ENCODE measurements around the gene SHC1. TPM values are rescaled to one million over a fixed set of nuclear protein-coding genes. Genes with fewer than 3 reads are reported as not detected.

The SHC1 gene
- total RNA-seq, 2 experiments from 2014 or later = 43.4 to 46.5 TPM

DNA sequence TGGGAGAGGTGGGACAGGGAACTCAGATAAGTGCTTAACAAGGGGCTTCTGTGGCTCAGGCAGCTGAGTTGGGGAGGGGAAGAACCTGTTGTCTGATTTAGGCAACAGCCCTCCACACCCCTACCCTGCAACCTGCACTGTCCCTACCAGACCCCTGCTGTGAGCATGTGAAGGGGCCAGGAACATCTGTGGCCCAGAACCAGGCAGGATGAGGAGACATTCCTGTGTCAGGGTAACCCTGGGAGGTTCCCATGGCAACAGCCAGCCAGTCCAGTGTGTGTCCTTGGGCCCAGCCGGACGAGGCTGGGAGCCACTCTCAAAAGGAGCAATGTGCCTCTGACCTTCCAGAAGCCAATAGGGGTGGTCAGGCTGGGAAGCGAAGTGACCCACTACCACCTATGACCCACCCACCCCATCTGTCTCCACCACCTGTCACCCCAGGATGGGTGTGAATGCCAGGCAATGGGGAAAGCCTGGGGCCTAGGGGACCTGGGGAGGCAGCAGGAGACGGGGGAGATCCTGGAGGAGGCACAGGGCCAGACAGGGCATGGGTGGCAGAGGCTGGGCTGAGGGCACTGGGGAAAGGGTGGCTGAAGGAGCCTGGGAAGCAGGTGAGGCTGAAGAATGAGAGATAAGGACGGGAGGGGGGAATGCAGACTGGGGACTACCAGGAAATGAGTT is 29.1 kb downstream of the SHC1 start:
- POLR2A ChIA-PET = interaction anchor here (0.6 to 1.8 kb wide), 7 partner anchors 11 to 84 kb away, joined by 3 to 13 read pairs (median 3); partner anchors contain the start of genes CKS1B, FLAD1 and PBXIP1
- intact Hi-C loops (cut with micrococcal nuclease) = no loop called here
- Mint-ChIP-seq H3K27ac (peak overlapping the region; percentile 93), H3K27me3 (no peaks in the 10 kb centered on the region), H3K9me3 (no peaks in the 10 kb centered on the region), H3K4me3 (peak overlapping the region; percentile 34), H3K4me1 (ENCODE audit: low read depth) (peaks cover 63% of the 10 kb centered on the region), H3K36me3 (peaks cover 5% of the 10 kb centered on the region)
- CTCF ChIA-PET = interaction anchor here (0.9 to 3.0 kb wide), 9 partner anchors 11 to 462 kb away, joined by 3 to 16 read pairs (median 4); partner anchors contain the start of genes ADAM15, FLAD1, PBXIP1 and PYGO2
- peak; percentile 34 for DNase-seq

DNA sequence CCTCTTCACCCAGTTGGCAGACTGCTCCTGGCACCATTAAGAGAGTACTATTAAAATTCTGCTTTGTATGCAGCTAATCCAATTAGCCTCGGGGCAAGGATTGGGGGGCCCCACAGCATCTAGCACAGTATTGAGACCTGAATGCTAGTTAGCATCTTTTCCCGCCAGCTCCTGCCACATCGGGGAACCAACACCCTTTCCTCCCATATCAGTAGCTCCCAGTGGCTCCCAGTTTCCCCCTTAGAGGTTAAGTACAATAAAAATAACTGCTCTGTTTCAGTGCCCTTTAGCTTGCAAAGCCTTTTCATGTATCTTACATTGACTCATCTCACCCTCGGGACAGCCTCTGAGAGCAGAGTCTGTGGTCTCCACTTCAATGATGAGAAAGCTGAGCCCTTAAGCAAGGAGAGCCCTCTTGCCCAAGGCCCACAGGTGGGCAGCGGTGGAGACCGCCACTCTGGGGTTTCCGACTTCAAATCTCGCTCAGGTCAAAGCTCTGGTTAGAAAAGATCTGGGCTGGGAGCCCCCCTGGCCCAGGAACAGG is 29.8 kb downstream of the SHC1 start:
- H3K27ac Mint-ChIP-seq = peak overlapping the region; percentile 93
- peaks cover 2% of the 10 kb centered on the region for H3K36me3 Mint-ChIP-seq
- CTCF ChIA-PET = interaction anchor here (0.6 to 3.0 kb wide), 12 partner anchors 12 to 461 kb away, joined by 3 to 16 read pairs (median 4); partner anchors contain the start of genes ADAM15, FLAD1, PBXIP1 and PYGO2
- peaks cover 66% of the 10 kb centered on the region for H3K4me1 Mint-ChIP-seq (ENCODE audit: low read depth)
- intact Hi-C loops (cut with micrococcal nuclease) = no loop called here
- POLR2A ChIA-PET = interaction anchor here (0.6 to 1.8 kb wide), 8 partner anchors 11 to 820 kb away, joined by 3 to 13 read pairs (median 3); partner anchors contain the start of genes CKS1B, FLAD1 and PBXIP1
- no peaks in the 10 kb centered on the region for H3K9me3 Mint-ChIP-seq
- peak overlapping the region; percentile 34 for H3K4me3 Mint-ChIP-seq
- no peaks in the 10 kb centered on the region for H3K27me3 Mint-ChIP-seq
- DNase-seq = peak; percentile 61

GRCh38 chr1:154940213-154940560 is 30.4 kb downstream of the SHC1 start:
- POLR2A ChIA-PET = interaction anchor here (0.6 to 1.8 kb wide), 5 partner anchors 15 to 821 kb away, joined by 3 to 13 read pairs (median 4); partner anchors contain the start of genes CKS1B, FLAD1 and PBXIP1
- Mint-ChIP-seq H3K4me3 (no peak overlapping the region), H3K4me1 (ENCODE audit: low read depth) (peaks cover 71% of the 10 kb centered on the region), H3K27ac (peak overlapping the region; percentile 93), H3K27me3 (no peaks in the 10 kb centered on the region), H3K9me3 (no peaks in the 10 kb centered on the region), H3K36me3 (peaks cover 3% of the 10 kb centered on the region)
- intact Hi-C loops (cut with micrococcal nuclease) = no loop called here
- DNase-seq = no peak
- CTCF ChIA-PET = interaction anchor here (0.9 to 3.0 kb wide), 10 partner anchors 13 to 461 kb away, joined by 3 to 16 read pairs (median 5); partner anchors contain the start of genes ADAM15, FLAD1 and PYGO2

GRCh38 chr1:154938604-154939399 is 31.7 kb downstream of the SHC1 start:
- Mint-ChIP-seq H3K27me3 (no peaks in the 10 kb centered on the region), H3K4me1 (ENCODE audit: low read depth) (peaks cover 74% of the 10 kb centered on the region), H3K27ac (peak overlapping the region; percentile 96), H3K36me3 (peaks cover 5% of the 10 kb centered on the region), H3K4me3 (peak overlapping the region; percentile 57), H3K9me3 (no peaks in the 10 kb centered on the region)
- POLR2A ChIA-PET = interaction anchor here (0.7 to 2.9 kb wide), 3 partner anchors 17 to 146 kb away, joined by 3 to 17 read pairs (median 4); partner anchors contain the start of gene PBXIP1
- CTCF ChIA-PET = interaction anchor here (1.9 to 3.5 kb wide), 6 partner anchors 14 to 146 kb away, joined by 4 to 17 read pairs (median 14); partner anchors contain the start of gene ADAM15
- intact Hi-C loops (cut with micrococcal nuclease) = loop anchor here (5.0 kb wide), 1 partner anchor 123 kb away; the partner anchor contains the start of gene EFNA4
- DNase-seq = no peak

GRCh38 chr1:154937988-154938386 is 32.6 kb downstream of the SHC1 start:
- CTCF ChIA-PET = interaction anchor here (0.7 to 3.5 kb wide), 13 partner anchors 10 to 190 kb away, joined by 3 to 17 read pairs (median 4); partner anchors contain the start of genes ADAM15 and PYGO2
- Mint-ChIP-seq H3K27ac (peak overlapping the region; percentile 96), H3K4me3 (peak overlapping the region; percentile 90), H3K9me3 (no peaks in the 10 kb centered on the region), H3K36me3 (peaks cover 5% of the 10 kb centered on the region), H3K4me1 (ENCODE audit: low read depth) (peaks cover 68% of the 10 kb centered on the region), H3K27me3 (no peaks in the 10 kb centered on the region)
- POLR2A ChIA-PET = interaction anchor here (0.9 to 3.1 kb wide), 4 partner anchors 14 to 147 kb away, joined by 3 to 20 read pairs (median 10); partner anchors contain the start of gene PBXIP1
- intact Hi-C loops (cut with micrococcal nuclease) = loop anchor here (1.0 to 5.0 kb wide), 8 partner anchors 17 to 379 kb away; partner anchors contain the start of genes ADAR, CKS1B, EFNA4 and ZBTB7B
- DNase-seq = peak; percentile 30

GRCh38 chr1:154937085-154937987 is 33.2 kb downstream of the SHC1 start:
- H3K4me3 Mint-ChIP-seq = peak overlapping the region; percentile 90
- H3K27me3 Mint-ChIP-seq = no peaks in the 10 kb centered on the region
- peaks cover 62% of the 10 kb centered on the region for H3K4me1 Mint-ChIP-seq (ENCODE audit: low read depth)
- CTCF ChIA-PET = interaction anchor here (0.7 to 3.5 kb wide), 34 partner anchors 8 to 377 kb away, joined by 3 to 17 read pairs (median 4); partner anchors contain the start of genes ADAM15, EFNA4, FLAD1 and PBXIP1
- intact Hi-C loops (cut with micrococcal nuclease) = loop anchor here (1.0 to 5.0 kb wide), 8 partner anchors 18 to 378 kb away; partner anchors contain the start of genes ADAR, CKS1B, EFNA4 and ZBTB7B
- DNase-seq = peak; percentile 93
- H3K36me3 Mint-ChIP-seq = peaks cover 5% of the 10 kb centered on the region
- no peaks in the 10 kb centered on the region for H3K9me3 Mint-ChIP-seq
- POLR2A ChIA-PET = interaction anchor here (0.7 to 3.1 kb wide), 13 partner anchors 15 to 331 kb away, joined by 3 to 20 read pairs (median 5); partner anchors contain the start of genes CKS1B, EFNA4, FLAD1 and PBXIP1
- H3K27ac Mint-ChIP-seq = peak overlapping the region; percentile 96

DNA sequence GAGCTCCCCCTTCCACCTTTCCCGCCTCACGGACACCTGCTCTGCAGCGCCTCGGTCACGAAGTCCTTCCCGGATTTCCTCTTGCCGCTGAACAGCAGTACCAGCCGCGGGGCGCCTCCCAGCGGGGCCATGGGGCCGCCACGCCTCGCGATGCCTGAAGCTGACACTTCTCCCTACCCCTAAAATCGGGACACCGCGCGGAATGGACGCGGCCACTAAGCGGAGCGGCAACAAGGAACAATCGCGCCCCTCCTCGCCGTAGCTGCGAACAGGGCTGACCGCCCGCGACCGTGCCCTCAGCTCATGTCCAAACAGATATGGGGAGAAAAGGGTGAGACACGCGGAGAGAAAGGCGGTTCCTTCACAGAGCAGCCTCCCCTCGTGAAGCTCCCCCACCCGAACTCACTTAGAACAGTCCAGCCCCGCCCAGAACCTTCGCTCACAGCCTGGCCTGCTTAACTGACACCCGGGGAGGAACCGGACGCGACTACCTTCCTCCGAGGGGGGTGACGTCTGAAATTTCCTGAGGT is 33.9 kb downstream of the SHC1 start, which contains the start of gene PMVK:
Gene PMVK (minus strand): TSS at position 165 of the 530 bp plus-strand sequence. CDS start 34 bp downstream, at position 131.
- no peaks in the 10 kb centered on the region for H3K9me3 Mint-ChIP-seq
- intact Hi-C loops (cut with micrococcal nuclease) = loop anchor here (1.0 to 5.0 kb wide), 8 partner anchors 19 to 377 kb away; partner anchors contain the start of genes ADAR, CKS1B, EFNA4 and ZBTB7B
- peak; percentile 96 for DNase-seq
- H3K4me1 Mint-ChIP-seq (ENCODE audit: low read depth) = peaks cover 55% of the 10 kb centered on the region
- peak within 1 kb of the TSS; percentile 90 for H3K4me3 Mint-ChIP-seq
- H3K27me3 Mint-ChIP-seq = no peaks in the 10 kb centered on the region
- POLR2A ChIA-PET = interaction anchor here (0.5 to 3.1 kb wide), 20 partner anchors 10 to 595 kb away, joined by 3 to 20 read pairs (median 4); partner anchors contain the start of genes ADAM15, CKS1B, EFNA4 and FLAD1
- CTCF ChIA-PET = interaction anchor here (0.7 to 3.5 kb wide), 29 partner anchors 9 to 376 kb away, joined by 3 to 17 read pairs (median 4); partner anchors contain the start of genes ADAM15, EFNA4, FLAD1 and PBXIP1
- peaks cover 5% of the 10 kb centered on the region for H3K36me3 Mint-ChIP-seq
- peak within 1 kb of the TSS; percentile 96 for H3K27ac Mint-ChIP-seq

DNA sequence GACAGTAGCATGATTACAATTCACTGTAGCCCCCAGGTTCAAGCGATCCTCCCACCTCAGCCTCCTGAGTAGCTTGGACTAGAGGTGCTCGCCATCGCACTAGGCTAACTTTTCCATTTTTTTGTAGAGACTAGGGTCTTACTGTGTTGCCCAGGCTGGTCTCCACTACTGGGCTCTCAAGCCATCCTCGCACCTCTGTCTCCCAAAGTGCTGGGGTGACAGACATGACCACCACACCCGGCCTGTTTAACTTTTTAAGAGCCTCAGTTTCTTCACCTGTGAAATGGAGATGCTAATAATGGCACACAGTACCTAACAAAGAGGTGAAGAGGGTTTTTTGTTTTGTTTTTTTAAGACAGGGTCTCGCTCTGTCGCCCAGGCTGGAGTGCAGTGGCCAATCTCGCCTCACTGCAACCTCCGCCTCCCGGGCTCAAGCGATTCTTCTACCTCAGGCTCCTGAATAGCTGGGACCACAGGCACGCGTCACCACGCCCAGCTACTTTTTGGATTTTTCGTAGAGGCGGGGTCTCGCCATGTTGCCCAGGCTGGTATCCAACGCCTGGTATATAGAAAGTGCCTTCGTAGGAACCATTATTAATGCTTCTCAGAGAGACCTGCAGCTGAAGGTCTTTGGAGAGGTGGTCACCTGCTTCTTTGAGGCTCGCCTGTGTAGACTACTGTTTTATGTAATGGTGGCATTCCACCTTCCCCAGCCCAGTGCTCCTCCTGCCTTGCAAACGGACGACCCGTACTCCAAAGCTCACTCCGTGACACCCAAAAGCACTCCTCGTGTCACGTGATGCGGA is 34.6 kb downstream of the SHC1 start:
- peaks cover 9% of the 10 kb centered on the region for H3K36me3 Mint-ChIP-seq
- H3K4me1 Mint-ChIP-seq (ENCODE audit: low read depth) = peaks cover 48% of the 10 kb centered on the region
- ChIA-PET POLR2A (interaction anchor here (0.5 to 3.1 kb wide), 20 partner anchors 10 to 594 kb away, joined by 3 to 20 read pairs (median 4); partner anchors contain the start of genes ADAM15, CKS1B, EFNA4 and FLAD1), CTCF (interaction anchor here (0.6 to 3.5 kb wide), 27 partner anchors 8 to 375 kb away, joined by 3 to 17 read pairs (median 5); partner anchors contain the start of genes ADAM15, EFNA4, FLAD1 and PBXIP1)
- DNase-seq = peak; percentile 54
- peak overlapping the region; percentile 96 for H3K27ac Mint-ChIP-seq
- H3K4me3 Mint-ChIP-seq = peak overlapping the region; percentile 90
- no peaks in the 10 kb centered on the region for H3K27me3 Mint-ChIP-seq
- H3K9me3 Mint-ChIP-seq = no peaks in the 10 kb centered on the region
- intact Hi-C loops (cut with micrococcal nuclease) = loop anchor here (2.0 to 5.0 kb wide), 4 partner anchors 126 to 327 kb away; partner anchors contain the start of genes ADAR and EFNA4

GRCh38 chr1:154934358-154934948 is 36.1 kb downstream of the SHC1 start:
- Mint-ChIP-seq H3K27ac (no peak overlapping the region), H3K27me3 (no peaks in the 10 kb centered on the region), H3K36me3 (peaks cover 17% of the 10 kb centered on the region), H3K4me3 (no peak overlapping the region), H3K9me3 (no peaks in the 10 kb centered on the region), H3K4me1 (ENCODE audit: low read depth) (peaks cover 37% of the 10 kb centered on the region)
- intact Hi-C loops (cut with micrococcal nuclease) = no loop called here
- POLR2A ChIA-PET = no interaction called here
- CTCF ChIA-PET = no interaction called here
- DNase-seq = no peak

Measured in activated CD4-positive, alpha-beta memory T cell treated with anti-CD3 and anti-CD28 coated beads for 36 hours (primary cell).